IPS-11a (cell line): ENCODE data around the gene GREB1L.
"Not testable (repeated sequence)": the region's sequence is repeated elsewhere in the genome, so short reads cannot be mapped to it uniquely, and the experiment has no call there.

ENCODE experiments used
- H3K4me3 ChIP-seq: one replicate; pipeline ENCODE4 v1.5.1; 2013; ENCODE audit warnings: low read depth, low read length, control low read depth

The GREB1L gene

DNA sequence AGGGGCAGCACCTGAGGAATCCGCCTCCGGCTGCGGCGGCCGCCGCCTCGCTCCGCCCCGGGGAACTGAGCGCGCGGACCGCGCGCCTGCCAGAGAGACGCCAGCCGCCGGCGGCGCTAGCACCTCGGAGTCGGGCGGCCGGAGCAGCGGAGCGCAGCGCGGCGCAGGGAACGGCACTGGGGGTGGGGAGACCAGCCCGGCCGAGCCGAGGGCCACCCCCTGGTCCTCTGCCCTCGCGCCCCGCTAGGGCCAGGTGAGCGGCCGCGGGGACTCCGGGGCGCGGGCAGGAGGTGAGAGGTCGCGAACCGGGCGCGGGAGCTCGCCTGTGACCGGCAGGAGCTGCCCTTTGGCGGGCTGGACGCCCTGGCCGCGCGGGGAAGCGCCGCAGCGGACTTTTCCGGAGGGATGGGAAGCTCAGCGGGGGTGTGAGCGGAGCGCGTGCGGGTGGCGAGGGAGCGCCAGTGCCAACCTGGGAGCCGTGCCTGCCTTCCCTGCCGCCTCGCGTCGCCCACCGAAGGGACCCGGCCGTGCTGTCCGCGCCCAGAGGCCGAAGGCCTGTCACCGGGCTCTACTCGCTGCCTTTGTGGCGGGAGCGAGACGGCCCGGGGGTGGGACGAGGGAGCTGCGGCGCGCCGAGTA is at the start of gene GREB1L:
Gene GREB1L, plus strand, starts transcription at position 92 of the 639 bp plus-strand sequence. CDS start 141,287 bp downstream, outside the sequence.
- H3K4me3 ChIP-seq = peak within 1 kb of the TSS; percentile 45

DNA sequence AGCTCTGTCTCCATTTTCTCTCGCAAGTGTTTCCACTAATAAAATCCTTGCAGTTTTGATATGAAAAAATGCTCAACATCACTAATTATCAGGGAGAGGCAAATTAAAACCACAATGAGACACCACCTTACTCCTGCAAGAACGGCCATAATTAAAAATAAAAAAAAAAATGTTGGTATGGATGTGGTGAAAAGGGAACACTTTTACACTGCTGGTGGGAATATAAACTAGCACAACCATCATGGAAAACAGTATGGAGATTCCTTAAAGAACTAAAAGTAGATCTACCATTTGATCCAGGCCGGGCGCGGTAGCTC is 49.8 kb upstream of the GREB1L start:
- H3K4me3 ChIP-seq = no peak overlapping the region

DNA sequence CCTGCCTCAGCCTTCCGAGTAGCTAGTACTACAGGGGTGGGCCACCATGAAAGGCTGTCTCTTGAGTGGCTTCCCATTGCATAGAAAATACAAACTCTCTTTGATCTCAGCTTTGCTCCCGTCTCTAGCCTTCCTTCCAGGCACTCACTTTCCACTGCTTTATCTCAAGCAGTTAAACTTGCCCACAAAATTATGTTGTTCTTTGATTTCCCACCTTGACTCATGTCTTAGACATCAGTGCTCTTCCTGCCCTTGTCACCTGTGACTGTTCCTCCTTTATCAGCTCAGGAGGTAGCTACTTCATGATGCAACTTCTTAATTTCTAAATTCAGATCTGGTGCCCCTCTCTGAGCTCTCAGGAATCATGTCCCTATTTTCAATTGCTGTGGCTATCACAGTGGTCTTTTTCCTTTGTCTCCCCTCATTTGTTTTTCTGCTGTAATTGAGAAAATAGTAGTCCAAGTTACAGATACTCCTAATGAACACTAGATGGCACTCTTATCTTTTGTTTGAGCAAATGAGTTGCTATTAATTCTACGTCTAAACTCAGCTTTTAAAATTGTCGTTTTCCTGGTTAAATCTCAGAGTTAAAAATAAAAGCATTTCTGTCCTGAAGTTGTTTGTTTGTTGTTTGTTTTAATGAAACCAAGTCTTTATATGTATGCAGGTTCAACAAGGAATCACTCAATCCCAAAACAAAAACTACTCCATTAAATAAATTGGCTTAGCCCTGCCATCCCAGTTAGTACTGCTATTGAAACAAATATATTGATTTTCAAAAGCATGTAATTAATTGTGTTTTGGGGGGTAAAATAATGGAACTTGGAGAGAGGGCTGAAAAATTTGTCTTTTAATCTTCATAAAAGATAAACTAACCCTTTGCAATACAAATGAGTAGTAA is 46.9 kb upstream of the GREB1L start:
- H3K4me3 ChIP-seq = no peak overlapping the region

DNA sequence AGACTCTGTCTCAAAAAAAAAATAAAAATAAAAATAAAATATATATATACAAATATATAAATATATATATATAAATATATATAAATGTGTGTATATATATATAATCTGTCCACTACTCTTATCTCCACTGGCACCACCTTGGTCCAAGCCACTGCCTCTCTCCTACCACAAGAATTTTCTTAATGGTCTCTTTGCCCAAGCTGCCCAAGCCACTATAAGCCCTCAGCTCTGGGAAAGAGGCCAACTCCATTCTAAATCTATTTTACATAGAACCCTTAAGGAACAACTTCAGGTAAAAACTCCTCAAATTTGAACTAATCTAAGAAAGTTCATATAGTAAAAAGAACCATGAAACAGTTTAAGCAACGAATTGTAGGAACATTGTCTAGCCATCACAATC is 45.6 kb upstream of the GREB1L start:
- H3K4me3 ChIP-seq = no peak overlapping the region

DNA sequence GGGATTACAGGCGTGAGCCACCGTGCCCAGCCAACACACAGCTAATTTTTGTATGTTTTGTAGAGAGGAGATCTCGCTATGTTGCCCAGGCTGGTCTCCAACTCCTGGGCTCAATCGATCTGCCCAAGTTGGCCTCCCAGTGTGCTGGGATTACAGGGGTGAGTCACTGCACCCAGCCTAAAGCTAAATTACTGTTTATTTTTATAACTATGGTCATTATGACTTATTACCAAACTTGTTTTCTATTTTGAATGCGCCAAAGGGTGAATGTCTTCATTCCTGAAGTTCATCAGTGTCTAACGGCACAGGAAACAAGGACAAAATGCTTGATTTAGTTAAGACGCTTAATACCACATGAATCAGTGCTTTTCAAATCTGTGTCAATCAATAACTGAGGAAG is 38.9 kb upstream of the GREB1L start:
- H3K4me3 ChIP-seq = no peak overlapping the region

DNA sequence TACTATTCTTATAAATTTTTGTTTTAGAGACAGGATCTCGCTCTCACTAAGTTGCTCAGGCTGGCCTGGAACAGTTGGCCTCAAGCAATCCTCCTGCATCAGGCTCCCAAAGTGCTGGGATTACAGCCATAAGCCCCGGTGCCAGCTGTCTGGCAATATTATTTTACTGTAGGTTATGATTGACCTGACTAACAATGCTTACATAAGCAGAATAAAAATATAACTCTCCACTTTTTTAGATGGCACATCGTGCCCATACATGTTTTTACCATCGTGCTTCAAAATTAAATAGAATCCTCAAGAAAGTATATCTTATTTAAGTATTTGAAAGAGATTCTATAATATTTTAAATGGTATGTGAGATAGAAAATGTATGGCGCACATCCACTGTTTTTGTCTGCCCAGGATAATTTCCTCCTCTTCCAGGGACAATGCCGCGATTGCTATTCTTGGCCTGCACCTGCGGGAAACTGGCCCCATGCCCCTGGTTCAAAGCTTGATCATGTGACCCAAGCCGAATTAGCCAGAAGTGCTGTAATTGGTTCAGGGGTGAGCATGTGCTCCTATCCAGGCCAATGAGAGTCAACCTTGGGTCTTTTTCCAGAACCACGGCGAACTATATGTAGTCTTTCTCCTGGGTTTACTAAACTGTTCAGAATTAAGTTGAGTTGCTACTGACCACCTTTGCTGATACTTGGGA is 38.3 kb upstream of the GREB1L start:
- no peak overlapping the region for H3K4me3 ChIP-seq

DNA sequence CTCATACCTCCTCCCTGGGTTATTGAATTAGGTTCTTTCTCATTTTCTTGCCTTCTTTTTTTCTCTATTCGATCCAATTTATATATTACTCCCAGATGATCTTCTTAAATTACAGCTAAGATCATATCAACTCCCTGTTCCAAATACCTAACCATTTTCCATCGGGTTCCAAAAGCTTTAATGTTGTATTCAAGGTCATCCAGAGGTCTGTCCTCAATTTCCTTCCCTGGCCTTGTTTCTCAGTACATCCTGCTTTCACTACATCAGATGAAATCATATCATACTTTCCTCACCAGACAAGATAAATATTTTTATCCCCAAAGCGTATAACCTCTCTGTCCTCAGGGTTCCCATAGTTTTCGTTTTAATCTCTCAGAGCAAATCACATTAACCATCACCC is 36.3 kb upstream of the GREB1L start:
- H3K4me3 ChIP-seq = no peak overlapping the region

DNA sequence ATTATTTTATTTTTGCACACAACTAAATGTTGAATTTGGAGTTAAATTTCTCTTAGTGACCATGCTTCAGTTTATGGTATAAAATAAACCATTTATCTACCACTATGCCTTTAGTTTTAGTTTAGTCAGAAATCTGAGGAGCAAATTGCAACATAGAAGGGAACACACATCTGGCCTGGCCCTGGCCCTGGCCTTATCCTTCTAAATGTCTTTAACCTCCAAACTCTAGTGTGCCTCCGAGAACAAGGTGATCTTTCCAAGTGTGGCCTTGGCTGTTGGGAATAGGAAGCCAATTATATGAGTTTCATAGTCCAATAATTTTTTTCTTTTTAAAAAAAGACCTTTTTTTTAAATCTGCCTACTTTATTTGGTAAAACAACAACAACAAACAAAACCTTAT is 31.8 kb upstream of the GREB1L start:
- H3K4me3 ChIP-seq = no peak overlapping the region

DNA sequence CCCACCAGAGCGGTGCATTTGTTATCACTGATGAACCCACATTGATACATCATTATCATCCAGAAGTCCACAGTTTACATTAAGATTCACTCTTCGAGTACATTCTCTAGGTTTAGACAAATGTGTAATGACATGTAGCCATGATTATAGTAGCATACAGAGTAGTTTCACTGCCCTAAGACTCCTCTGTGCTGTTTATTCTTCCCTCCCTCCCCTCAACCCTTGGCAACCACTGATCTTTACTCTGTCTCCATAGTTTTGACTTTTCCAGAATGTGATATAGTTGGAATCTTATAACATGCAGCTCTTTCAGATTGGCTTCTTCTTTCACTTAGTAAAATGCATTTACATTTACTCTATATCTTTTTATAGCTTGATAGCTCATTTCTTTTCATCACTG is 31.2 kb upstream of the GREB1L start:
- H3K4me3 ChIP-seq = no peak overlapping the region

DNA sequence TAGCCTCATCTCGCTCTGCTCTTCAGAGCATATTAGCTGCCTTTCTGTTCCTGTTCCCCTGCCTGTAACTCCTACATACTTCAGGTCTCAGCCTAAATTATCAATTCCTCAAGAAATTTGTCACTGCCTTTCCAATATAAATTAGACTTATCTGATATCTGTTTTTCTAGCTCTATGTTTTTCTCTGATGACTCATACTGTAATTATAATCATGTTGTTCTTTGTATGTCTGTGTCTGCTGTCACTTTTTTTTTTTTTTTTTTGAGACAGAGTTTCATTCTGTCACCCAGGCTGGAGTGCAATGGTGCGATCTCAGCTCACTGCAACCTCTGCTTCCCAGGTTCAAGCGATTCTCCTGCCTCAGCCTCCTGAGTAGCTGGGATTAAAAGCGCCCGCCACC is 27.6 kb upstream of the GREB1L start:
- H3K4me3 ChIP-seq = not testable (repeated sequence)

DNA sequence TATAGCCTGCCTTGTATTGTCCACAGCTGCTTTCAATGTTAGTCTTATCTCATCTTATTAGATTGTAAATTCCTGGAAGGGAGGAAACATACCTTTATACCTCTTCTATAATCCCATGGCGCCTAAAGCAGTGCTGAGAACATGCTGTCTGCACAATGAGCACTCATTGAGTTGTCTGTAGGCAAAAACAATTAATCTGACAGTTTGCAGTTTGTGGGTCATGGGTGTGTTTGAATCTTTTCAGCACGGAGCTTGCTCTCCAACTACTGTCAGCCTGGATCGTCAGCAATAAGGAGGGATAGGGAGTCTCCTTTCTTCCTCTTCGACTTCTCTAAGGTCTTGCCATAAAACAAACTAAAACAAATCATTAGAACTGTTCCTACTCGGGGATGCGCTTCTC is 26.5 kb upstream of the GREB1L start:
- H3K4me3 ChIP-seq = no peak overlapping the region

DNA sequence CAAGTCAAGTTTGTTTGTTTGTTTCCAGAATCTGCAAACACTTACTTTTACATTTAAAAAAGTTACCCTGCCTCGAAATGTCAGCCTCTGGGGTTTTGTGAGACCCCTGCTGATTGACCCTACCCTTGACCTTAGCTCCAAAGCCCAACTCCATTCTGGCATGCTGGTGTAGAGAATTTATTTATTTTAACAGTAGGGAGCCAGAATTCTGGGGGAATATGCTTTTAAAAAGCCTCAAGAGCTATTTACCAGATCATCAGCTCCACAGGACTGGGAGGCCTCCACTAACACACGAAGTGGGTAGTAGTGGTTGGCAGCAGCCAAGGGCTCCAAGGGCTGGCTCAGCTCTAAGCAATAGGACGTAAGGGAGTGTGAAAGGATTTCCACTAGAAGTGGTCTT is 23.2 kb upstream of the GREB1L start:
- H3K4me3 ChIP-seq = no peak overlapping the region

DNA sequence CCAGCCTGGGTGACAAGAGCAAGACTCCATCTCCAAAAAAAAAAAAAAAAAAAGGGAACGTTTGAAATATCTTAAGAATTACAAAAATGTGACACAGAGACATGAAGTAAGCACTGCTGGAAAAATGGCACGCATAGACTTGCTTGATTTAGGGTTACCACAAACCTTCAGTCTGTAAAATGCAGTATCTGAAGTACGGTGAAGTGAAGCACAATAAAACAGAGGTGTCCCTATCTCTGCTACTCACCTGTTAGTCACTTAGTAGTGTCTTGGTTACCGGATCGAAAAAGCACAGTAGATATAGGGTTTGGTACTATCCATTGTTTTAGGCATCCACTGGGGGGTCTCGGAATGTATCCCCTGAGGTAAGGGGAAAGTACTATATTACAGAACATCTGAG is 11.6 kb upstream of the GREB1L start:
- H3K4me3 ChIP-seq = no peak overlapping the region

DNA sequence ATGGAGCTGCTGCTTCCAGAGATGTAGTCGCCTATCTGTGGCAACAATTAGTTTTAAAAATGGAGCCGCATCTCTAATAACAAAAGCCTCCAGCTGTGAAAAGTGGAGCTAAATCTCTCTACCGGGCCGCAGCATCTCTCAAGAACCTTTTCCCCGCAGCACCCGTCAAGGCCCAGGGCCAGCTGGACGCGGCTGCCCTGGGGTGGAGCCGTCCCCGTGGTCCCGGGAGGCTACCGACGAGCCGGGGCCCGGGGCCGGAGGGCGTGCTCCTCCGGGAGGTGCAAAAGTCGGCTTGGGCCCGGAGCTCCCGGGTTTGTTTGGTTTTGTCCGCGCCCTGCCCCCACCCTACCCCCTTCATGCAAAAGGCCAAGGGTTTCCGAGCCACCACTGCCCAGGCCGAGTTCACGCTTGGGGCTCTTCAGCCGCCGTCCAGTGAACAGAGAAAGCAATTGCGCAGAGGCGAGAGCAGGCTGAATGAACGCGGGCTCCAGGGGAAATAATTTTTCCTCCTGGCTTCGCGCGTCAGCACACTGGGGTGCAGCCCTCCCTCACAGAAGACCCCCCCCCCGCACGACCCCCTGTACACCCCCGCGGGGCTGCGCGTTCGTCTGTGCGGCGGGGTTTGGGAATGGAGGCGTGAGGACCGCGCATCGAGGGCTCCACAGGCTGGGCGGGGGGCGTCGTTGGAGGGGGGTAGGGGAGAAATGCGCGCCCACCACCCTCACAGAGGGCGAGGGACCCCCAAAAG is 557 bp upstream of the GREB1L start:
- H3K4me3 ChIP-seq = peak overlapping the region; percentile 27

DNA sequence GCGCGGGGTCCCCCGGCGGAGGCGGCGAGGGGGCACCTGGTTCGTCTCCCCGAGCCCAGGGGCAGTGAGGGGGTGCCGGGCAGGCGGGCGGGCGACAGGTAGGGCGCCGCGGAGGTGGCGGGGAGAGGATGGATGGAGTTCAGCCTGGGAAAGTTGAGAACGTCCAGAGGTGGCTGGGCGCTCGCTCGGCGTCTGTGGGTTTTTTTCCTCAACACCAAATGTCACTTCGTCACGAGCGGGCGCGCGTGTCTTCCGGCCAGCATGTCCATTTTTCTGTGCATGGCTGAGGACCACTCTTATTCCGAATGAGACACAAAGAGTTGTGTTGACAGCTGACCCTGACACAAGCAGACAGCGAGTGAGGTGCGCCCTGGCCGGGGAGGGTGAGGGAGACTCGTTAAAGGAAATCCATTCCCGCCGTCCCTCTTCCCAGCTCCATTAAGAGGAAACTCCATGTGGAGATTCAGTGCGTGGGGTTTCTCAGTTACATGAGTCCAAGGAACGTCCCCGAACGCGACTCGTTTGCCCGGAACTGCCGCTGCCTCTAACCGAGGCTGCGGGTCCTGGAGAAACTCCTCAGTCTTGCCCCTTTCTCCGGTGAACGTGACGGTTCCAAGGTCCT is 859 bp downstream of the GREB1L start:
- peak overlapping the region; percentile 45 for H3K4me3 ChIP-seq

DNA sequence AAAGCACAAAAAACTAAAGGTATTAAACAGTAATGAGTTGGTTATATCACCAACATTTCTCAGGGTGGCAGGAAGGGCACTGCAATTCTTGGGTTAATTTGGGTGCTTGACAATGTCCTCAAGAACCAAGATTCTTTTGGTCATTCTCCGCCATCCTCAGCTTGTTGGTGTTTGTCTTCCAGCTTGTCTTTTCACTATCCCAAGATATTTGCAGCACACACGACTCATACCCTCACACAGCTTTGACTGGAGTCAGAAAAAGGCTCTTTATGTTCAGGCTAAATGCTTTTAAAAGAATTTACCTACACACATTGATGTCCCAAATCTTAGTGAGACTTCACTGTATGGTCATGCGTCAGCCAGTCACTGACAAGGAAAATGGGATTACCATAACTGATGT is 12.5 kb downstream of the GREB1L start:
- no peak overlapping the region for H3K4me3 ChIP-seq

DNA sequence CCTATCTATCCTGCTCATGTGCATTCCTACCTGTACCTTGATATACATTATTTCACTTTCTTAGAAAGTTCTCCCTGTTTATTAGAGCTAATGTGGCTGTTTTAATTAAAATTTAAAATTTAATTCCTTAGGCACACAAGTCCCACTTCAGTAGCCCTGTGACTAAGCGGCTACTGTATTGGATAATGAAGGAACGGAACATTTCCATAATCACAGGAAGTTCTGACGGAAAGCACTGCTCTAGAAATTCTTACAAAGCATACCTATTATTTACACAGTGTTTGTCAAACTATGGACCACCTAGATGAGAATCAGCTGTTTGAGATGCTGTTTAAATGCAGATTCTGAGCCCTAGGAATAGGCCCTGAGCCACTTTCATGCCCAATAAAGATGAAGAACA is 13.2 kb downstream of the GREB1L start:
- no peak overlapping the region for H3K4me3 ChIP-seq

DNA sequence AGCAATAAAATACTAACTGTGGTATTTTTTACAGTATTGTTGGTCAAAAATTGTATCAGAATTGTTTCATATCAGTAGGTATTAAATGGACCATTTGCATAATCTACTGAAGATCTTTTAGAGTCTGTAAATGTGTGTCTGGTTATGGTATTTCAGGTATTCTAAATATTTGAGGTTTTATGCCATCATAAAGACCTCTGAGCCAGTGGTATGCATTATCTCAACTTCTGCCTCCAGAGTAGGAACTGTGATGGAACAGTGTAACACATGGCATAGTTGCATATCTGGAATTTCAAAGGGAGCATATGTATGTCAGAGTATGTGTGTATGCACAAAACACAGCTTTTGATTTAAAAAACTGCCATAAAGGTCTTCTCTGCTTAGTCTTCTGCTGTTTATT is 15.4 kb downstream of the GREB1L start:
- no peak overlapping the region for H3K4me3 ChIP-seq

DNA sequence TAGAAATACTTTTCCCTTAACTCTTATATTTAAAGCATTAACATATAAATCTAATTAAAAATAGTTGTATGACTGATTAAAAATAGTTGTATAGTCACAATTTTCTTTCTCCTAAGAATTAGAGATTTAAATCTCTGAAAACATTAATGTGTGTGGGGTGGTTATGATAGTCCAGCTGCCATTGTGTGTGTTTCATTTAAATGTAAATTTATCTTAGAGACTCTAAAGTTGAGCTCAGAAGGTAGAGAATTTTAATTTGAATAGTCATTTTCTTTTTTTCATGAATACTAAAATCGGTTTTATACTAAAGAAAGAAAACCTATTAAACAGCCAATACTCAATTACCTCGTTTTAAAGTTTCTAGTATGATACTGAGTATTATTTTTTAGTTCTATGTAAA is 18.6 kb downstream of the GREB1L start:
- no peak overlapping the region for H3K4me3 ChIP-seq

DNA sequence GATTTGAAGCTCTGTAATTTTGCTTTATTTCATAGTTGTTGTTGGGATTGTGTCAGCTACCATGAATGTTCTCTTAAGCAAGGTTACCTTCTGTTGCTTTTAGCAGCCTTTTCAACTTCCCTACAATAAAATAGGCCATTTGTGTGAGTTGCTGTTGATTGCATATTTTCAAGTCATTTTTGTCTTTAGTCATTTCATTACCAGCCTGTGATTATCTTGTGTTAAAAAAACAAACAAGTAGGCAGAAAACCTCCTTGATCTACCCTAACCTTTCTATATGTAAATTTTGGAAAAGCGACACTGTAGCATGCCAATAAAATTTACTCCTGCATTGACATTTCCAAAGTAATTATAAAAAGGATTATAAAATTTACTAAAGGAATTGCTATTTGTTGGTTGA is 19.3 kb downstream of the GREB1L start:
- no peak overlapping the region for H3K4me3 ChIP-seq

DNA sequence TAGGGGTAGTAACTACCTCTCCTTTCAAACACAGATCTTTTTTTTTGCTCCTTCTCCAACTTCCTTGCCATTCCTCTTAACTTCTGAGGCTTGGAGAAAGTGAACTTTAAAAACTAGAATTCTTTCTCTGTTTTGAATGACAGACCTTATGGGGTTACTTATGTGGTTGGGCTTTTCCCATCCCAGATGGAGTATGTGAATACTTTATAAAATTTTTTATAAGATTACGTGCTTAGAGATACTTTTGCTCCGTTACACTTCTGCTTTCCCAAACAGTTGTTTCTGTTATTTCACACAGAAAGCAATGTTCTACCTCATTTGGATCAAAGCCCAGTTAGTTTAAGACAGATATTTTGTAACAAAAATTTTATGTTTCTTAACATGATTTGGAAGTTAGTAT is 20.2 kb downstream of the GREB1L start:
- H3K4me3 ChIP-seq = no peak overlapping the region
